SU-DHL-6 (cell line): ENCODE measurements around the gene OSBP2.

Experiments used
- H2AFZ ChIP-seq: fragments of 200-600 bp; sonication (generic); 2 replicates; pipeline ENCODE4 v1.6.1; 2014; ENCODE audit warnings: low read depth, mild to moderate bottlenecking, moderate library complexity, mixed read lengths, antibody characterized with exemption, low read length; ENCODE audit not compliant: severe bottlenecking
- H3F3A ChIP-seq: fragments of 200-600 bp; shearing (Covaris generic); 2 replicates; pipeline ENCODE4 v1.6.0; 2016; ENCODE audit warnings: antibody characterized with exemption, mild to moderate bottlenecking; ENCODE audit not compliant: insufficient read depth
- H3K27ac ChIP-seq: fragments of 200-600 bp; sonication (generic); 2 replicates; pipeline ENCODE4 v1.5.1; 2016; ENCODE audit warnings: low read depth, mild to moderate bottlenecking, low read length, moderate library complexity, mixed read lengths
- H3K27me3 ChIP-seq: fragments of 200-600 bp; sonication (generic), shearing (Covaris generic); 2 replicates; pipeline ENCODE4 v1.6.0; 2014; ENCODE audit warnings: mild to moderate bottlenecking, low read length
- H3K36me3 ChIP-seq: fragments of 200-600 bp; sonication (generic); 2 replicates; pipeline ENCODE4 v1.6.1; 2014; ENCODE audit warnings: mild to moderate bottlenecking, low read length, mixed read lengths
- H3K4me2 ChIP-seq: fragments of 300-600, 200-600 bp; shearing (Covaris generic), sonication (generic); 2 replicates; pipeline ENCODE4 v1.6.0; 2014; ENCODE audit warnings: low read length, low read depth, mild to moderate bottlenecking; ENCODE audit not compliant: poor library complexity, severe bottlenecking
- H3K4me3 ChIP-seq: fragments of 200-600 bp; sonication (generic); 2 replicates; pipeline ENCODE4 v1.5.1; 2014; ENCODE audit warnings: antibody characterized with exemption, low read length, mild to moderate bottlenecking, mixed read lengths; ENCODE audit not compliant: insufficient read depth, poor library complexity, severe bottlenecking
- H3K79me2 ChIP-seq: fragments of 200-600 bp; sonication (generic); 2 replicates; pipeline ENCODE4 v1.6.1; 2014; ENCODE audit warnings: mild to moderate bottlenecking, low read length, moderate library complexity; ENCODE audit not compliant: insufficient read depth
- H3K9ac ChIP-seq: fragments of 200-600 bp; sonication (generic); 2 replicates; pipeline ENCODE4 v1.7.0; 2014; ENCODE audit warnings: mild to moderate bottlenecking, low read length
- H3K9me2 ChIP-seq: fragments of 200-600 bp; sonication (generic); replicated peaks from 2 replicates; pipeline ENCODE4 v1.6.1; 2014; ENCODE audit warnings: low read length; ENCODE audit not compliant: insufficient read depth
- H3K9me3 ChIP-seq: fragments of 200-600 bp; sonication (generic); 2 replicates; pipeline ENCODE4 v1.6.1; 2014; ENCODE audit warnings: low read length, mixed read lengths; ENCODE audit not compliant: insufficient read depth
- H4K20me1 ChIP-seq: fragments of 200-600 bp; sonication (generic); 2 replicates; pipeline ENCODE4 v1.6.1; 2014; ENCODE audit warnings: low read depth, mild to moderate bottlenecking, antibody characterized with exemption, low read length, moderate library complexity, mixed read lengths
- CTCF ChIP-seq: fragments of 200-600 bp; sonication (generic); IDR thresholded peaks from one replicate; pipeline ENCODE4 v1.5.1; 2017; ENCODE audit warnings: antibody characterized with exemption, mild to moderate bottlenecking, low read length, moderate library complexity; ENCODE audit not compliant: insufficient read depth, poor library complexity, severe bottlenecking
- EZH2phosphoT487 ChIP-seq: fragments of 200-600 bp; sonication (generic), shearing (Covaris generic); conservative IDR thresholded peaks from 2 replicates; pipeline ENCODE4 v1.6.1; 2018; ENCODE audit warnings: mild to moderate bottlenecking, antibody characterized with exemption, low read length, moderate library complexity, mixed read lengths

Gene OSBP2

GRCh38 chr22:30889996-30890480 lies 195.4 kb downstream of the OSBP2 start:
- H4K20me1 ChIP-seq = no peaks in the 10 kb centered on the region
- H3K27me3 ChIP-seq = no peaks in the 10 kb centered on the region
- H3K4me2 ChIP-seq = no peak overlapping the region
- no peak overlapping the region for H3K27ac ChIP-seq
- no peak overlapping the region for H2AFZ ChIP-seq
- H3K9ac ChIP-seq = no peak overlapping the region
- H3F3A ChIP-seq = no peaks in the 10 kb centered on the region
- no peaks in the 10 kb centered on the region for H3K36me3 ChIP-seq
- H3K9me2 ChIP-seq = no peaks in the 10 kb centered on the region
- H3K4me3 ChIP-seq = no peak overlapping the region
- TF ChIP-seq EZH2phosphoT487 = no peak
- no peaks in the 10 kb centered on the region for H3K79me2 ChIP-seq
- no peaks in the 10 kb centered on the region for H3K9me3 ChIP-seq

GRCh38 chr22:30890686-30891442 lies 196.2 kb downstream of the OSBP2 start:
- no peaks in the 10 kb centered on the region for H4K20me1 ChIP-seq
- H3K79me2 ChIP-seq = no peaks in the 10 kb centered on the region
- H3K9me3 ChIP-seq = no peaks in the 10 kb centered on the region
- TF ChIP-seq EZH2phosphoT487 (no peak), CTCF (peak; percentile 46)
- H2AFZ ChIP-seq = no peak overlapping the region
- no peak overlapping the region for H3K27ac ChIP-seq
- H3F3A ChIP-seq = no peaks in the 10 kb centered on the region
- H3K9me2 ChIP-seq = no peaks in the 10 kb centered on the region
- no peak overlapping the region for H3K4me3 ChIP-seq
- no peaks in the 10 kb centered on the region for H3K36me3 ChIP-seq
- no peaks in the 10 kb centered on the region for H3K27me3 ChIP-seq
- no peak overlapping the region for H3K4me2 ChIP-seq
- no peak overlapping the region for H3K9ac ChIP-seq

GRCh38 chr22:30891443-30891755 lies 196.7 kb downstream of the OSBP2 start:
- Histone ChIP-seq H3F3A (no peaks in the 10 kb centered on the region), H3K27ac (no peak overlapping the region), H3K27me3 (no peaks in the 10 kb centered on the region), H3K36me3 (no peaks in the 10 kb centered on the region), H3K79me2 (no peaks in the 10 kb centered on the region), H3K4me2 (no peak overlapping the region), H3K9me3 (no peaks in the 10 kb centered on the region), H3K4me3 (no peak overlapping the region), H3K9ac (no peak overlapping the region), H4K20me1 (no peaks in the 10 kb centered on the region), H2AFZ (no peak overlapping the region), H3K9me2 (no peaks in the 10 kb centered on the region)
- no peak for TF ChIP-seq EZH2phosphoT487
- TF ChIP-seq CTCF = no peak

- no peak for TF ChIP-seq CTCF
- no peak for TF ChIP-seq EZH2phosphoT487
- Histone ChIP-seq H3K9me2 (no peaks in the 10 kb centered on the region), H4K20me1 (no peaks in the 10 kb centered on the region), H3K4me3 (no peak overlapping the region), H3K9me3 (no peaks in the 10 kb centered on the region), H3K9ac (no peak overlapping the region), H3F3A (no peaks in the 10 kb centered on the region), H2AFZ (no peak overlapping the region), H3K27me3 (no peaks in the 10 kb centered on the region), H3K4me2 (no peak overlapping the region), H3K79me2 (no peaks in the 10 kb centered on the region), H3K27ac (no peak overlapping the region), H3K36me3 (no peaks in the 10 kb centered on the region)
Measured at GRCh38 chr22:30891781-30892180, 197.1 kb downstream of the OSBP2 start.
